Measurements from ENCODE around the gene ATP6V1B1.

The ATP6V1B1 gene

GRCh38 chr2:70937866-70938585 is 2.3 kb downstream of the ATP6V1B1 start:
- TF ChIP-seq, protein P1, sequence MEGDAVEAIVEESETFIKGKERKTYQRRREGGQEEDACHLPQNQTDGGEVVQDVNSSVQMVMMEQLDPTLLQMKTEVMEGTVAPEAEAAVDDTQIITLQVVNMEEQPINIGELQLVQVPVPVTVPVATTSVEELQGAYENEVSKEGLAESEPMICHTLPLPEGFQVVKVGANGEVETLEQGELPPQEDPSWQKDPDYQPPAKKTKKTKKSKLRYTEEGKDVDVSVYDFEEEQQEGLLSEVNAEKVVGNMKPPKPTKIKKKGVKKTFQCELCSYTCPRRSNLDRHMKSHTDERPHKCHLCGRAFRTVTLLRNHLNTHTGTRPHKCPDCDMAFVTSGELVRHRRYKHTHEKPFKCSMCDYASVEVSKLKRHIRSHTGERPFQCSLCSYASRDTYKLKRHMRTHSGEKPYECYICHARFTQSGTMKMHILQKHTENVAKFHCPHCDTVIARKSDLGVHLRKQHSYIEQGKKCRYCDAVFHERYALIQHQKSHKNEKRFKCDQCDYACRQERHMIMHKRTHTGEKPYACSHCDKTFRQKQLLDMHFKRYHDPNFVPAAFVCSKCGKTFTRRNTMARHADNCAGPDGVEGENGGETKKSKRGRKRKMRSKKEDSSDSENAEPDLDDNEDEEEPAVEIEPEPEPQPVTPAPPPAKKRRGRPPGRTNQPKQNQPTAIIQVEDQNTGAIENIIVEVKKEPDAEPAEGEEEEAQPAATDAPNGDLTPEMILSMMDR (IDR thresholded peaks at IDR 0.05) = no peak
- Histone ChIP-seq H3K27ac (no peak overlapping the region), H3K36me3 (no peaks in the 10 kb centered on the region), H3K9me3 (no peaks in the 10 kb centered on the region), H3K4me3 (ENCODE audit: low read depth in 1 of 2, low read length in 1 of 2) (no peak overlapping the region), H3K27me3 (peaks cover 62% of the 10 kb centered on the region), H3K4me1 (ENCODE audit: control insufficient read depth in 1 of 2, insufficient read depth in 1 of 2, low read depth in 1 of 2, low read length in 1 of 2) (no peaks in the 10 kb centered on the region)

DNA sequence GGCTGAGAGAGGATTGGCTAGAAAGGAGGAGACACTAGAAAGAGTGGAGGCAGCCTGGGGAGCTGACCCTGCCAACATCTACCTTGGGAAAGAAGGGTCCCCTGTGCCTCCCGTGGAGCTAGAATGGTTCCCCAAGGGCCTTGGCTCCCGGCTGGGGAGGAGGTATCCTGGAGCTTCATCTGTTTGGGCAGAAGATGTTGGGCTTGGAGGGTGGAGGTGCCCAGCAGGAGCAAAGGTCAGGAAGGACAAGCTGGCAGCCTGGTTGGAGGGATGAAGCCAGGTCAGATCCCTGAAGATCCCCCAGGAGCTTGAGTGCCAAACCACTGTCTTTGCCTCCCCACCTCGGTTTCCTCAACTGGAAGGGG is 2.9 kb downstream of the ATP6V1B1 start:
- Histone ChIP-seq H3K27ac (no peak overlapping the region), H3K4me3 (ENCODE audit: low read depth in 1 of 2, low read length in 1 of 2) (no peak overlapping the region), H3K27me3 (peaks cover 60% of the 10 kb centered on the region), H3K36me3 (no peaks in the 10 kb centered on the region), H3K4me1 (ENCODE audit: control insufficient read depth in 1 of 2, insufficient read depth in 1 of 2, low read depth in 1 of 2, low read length in 1 of 2) (no peaks in the 10 kb centered on the region), H3K9me3 (no peaks in the 10 kb centered on the region)
- TF ChIP-seq, protein P1 (IDR thresholded peaks at IDR 0.05) = no peak

GRCh38 chr2:70939001-70939838 is 3.5 kb downstream of the ATP6V1B1 start:
- TF ChIP-seq, protein P1 (IDR thresholded peaks at IDR 0.05) = no peak
- Histone ChIP-seq H3K27ac (no peak overlapping the region), H3K36me3 (no peaks in the 10 kb centered on the region), H3K4me3 (ENCODE audit: low read depth in 1 of 2, low read length in 1 of 2) (no peak overlapping the region), H3K4me1 (ENCODE audit: control insufficient read depth in 1 of 2, insufficient read depth in 1 of 2, low read depth in 1 of 2, low read length in 1 of 2) (no peaks in the 10 kb centered on the region), H3K9me3 (no peaks in the 10 kb centered on the region), H3K27me3 (peaks cover 59% of the 10 kb centered on the region)

- TF ChIP-seq, protein P1 (IDR thresholded peaks at IDR 0.05) = no peak
- no peak overlapping the region for H3K4me3 ChIP-seq (ENCODE audit: low read depth in 1 of 2, low read length in 1 of 2)
- H3K27me3 ChIP-seq = peaks cover 53% of the 10 kb centered on the region
- no peak overlapping the region for H3K27ac ChIP-seq
- no peaks in the 10 kb centered on the region for H3K9me3 ChIP-seq
- H3K4me1 ChIP-seq (ENCODE audit: control insufficient read depth in 1 of 2, insufficient read depth in 1 of 2, low read depth in 1 of 2, low read length in 1 of 2) = no peaks in the 10 kb centered on the region
- H3K36me3 ChIP-seq = no peaks in the 10 kb centered on the region
Observed at GRCh38 chr2:70939839-70940580, 4.3 kb downstream of the ATP6V1B1 start.

DNA sequence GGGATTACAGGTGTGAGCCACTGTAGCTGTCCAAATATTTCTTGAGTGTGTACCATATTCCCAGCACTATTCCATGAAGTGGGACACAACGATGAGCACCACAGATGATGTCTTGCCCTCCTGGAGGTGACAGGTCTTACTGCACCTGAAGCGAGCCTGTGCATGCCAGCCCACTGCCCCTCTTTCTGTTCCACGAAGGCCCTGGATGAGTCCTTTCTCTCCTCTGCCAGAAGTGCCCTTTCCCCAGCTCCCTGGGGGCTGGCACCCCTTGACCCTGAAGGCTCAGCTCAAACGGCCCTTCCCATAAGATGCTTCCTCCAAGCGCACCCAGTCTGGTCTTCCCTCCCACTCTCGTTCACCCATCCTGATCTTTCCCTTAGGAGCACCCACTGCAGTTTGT is 5.5 kb downstream of the ATP6V1B1 start:
- Histone ChIP-seq H3K9me3 (no peaks in the 10 kb centered on the region), H3K4me3 (ENCODE audit: low read depth in 1 of 2, low read length in 1 of 2) (no peak overlapping the region), H3K27me3 (peaks cover 53% of the 10 kb centered on the region), H3K36me3 (no peaks in the 10 kb centered on the region), H3K27ac (no peak overlapping the region), H3K4me1 (ENCODE audit: control insufficient read depth in 1 of 2, insufficient read depth in 1 of 2, low read depth in 1 of 2, low read length in 1 of 2) (no peaks in the 10 kb centered on the region)
- TF ChIP-seq, protein P1 (IDR thresholded peaks at IDR 0.05) = no peak
